Measurements from ENCODE around the gene RGPD3.
"Not testable (repeated sequence)": the region's sequence is repeated elsewhere in the genome, so short reads cannot be mapped to it uniquely, and the experiment has no call there.

Gene RGPD3

GRCh38 chr2:106487386-106488191 lies 19.4 kb upstream of the RGPD3 start:
- DNase-seq (ENCODE audit: low read depth in 1 of 2, low spot score in 1 of 2); H3K27ac ChIP-seq (replicated peaks); H3K27me3 ChIP-seq (ENCODE audit: insufficient read depth, poor library complexity, severe bottlenecking); H3K4me3 ChIP-seq (replicated peaks; ENCODE audit: insufficient read depth, low read length): not testable (repeated sequence)

- not testable (repeated sequence) for DNase-seq (ENCODE audit: low read depth in 1 of 2, low spot score in 1 of 2); H3K4me3 ChIP-seq (replicated peaks; ENCODE audit: insufficient read depth, low read length)
Measured at GRCh38 chr2:106486551-106487385, 18.6 kb upstream of the RGPD3 start, which contains the start of gene CD8B2. Gene CD8B2 (plus strand): TSS chr2:106487364. CDS start chr2:106487427, 63 bp downstream.

GRCh38 chr2:106479563-106479962 lies 11.3 kb upstream of the RGPD3 start:
- not testable (repeated sequence) for H3K4me3 ChIP-seq (replicated peaks; ENCODE audit: insufficient read depth, low read length); H3K27me3 ChIP-seq (ENCODE audit: insufficient read depth, poor library complexity, severe bottlenecking); DNase-seq (ENCODE audit: low read depth in 1 of 2, low spot score in 1 of 2); H3K27ac ChIP-seq (replicated peaks)

More at GRCh38 chr2:106486551-106487385, 18.6 kb upstream of the RGPD3 start, which contains the start of gene CD8B2:
- H3K27ac ChIP-seq (replicated peaks); H3K27me3 ChIP-seq (ENCODE audit: insufficient read depth, poor library complexity, severe bottlenecking): not testable (repeated sequence)

- not testable (repeated sequence) for H3K27me3 ChIP-seq (ENCODE audit: insufficient read depth, poor library complexity, severe bottlenecking); DNase-seq (ENCODE audit: low read depth in 1 of 2, low spot score in 1 of 2); H3K4me3 ChIP-seq (replicated peaks; ENCODE audit: insufficient read depth, low read length); H3K27ac ChIP-seq (replicated peaks)
Measured at GRCh38 chr2:106477647-106478046, 9.4 kb upstream of the RGPD3 start.

GRCh38 chr2:106470658-106471057 lies 2.4 kb upstream of the RGPD3 start:
- peak in 1 of 2 experiments; percentile 13 for DNase-seq (ENCODE audit: low read depth in 1 of 2, low spot score in 1 of 2)
- not testable (repeated sequence) for H3K27me3 ChIP-seq (ENCODE audit: insufficient read depth, poor library complexity, severe bottlenecking); H3K27ac ChIP-seq (replicated peaks); H3K4me3 ChIP-seq (replicated peaks; ENCODE audit: insufficient read depth, low read length)

DNA sequence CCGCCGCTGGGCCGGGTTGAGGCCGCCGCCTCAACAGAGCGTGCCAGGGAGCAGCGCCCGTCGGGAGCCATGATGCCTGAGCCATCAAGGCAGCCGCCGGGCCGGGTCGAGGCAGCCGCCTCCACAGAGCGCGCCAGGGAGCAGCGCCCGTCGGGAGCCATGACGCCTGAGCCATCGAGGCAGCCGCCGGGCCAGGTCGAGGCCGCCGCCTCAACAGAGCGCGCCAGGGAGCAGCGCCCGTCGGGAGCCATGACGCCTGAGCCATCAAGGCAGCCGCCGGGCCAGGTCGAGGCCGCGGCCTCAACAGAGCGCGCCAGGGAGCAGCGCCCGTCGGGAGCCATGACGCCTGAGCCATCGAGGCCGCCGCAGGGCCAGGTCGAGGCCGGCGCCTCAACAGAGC lies 697 bp downstream of the RGPD3 start:
- not testable (repeated sequence) for H3K27me3 ChIP-seq (ENCODE audit: insufficient read depth, poor library complexity, severe bottlenecking); DNase-seq (ENCODE audit: low read depth in 1 of 2, low spot score in 1 of 2); H3K4me3 ChIP-seq (replicated peaks; ENCODE audit: insufficient read depth, low read length); H3K27ac ChIP-seq (replicated peaks)

DNA sequence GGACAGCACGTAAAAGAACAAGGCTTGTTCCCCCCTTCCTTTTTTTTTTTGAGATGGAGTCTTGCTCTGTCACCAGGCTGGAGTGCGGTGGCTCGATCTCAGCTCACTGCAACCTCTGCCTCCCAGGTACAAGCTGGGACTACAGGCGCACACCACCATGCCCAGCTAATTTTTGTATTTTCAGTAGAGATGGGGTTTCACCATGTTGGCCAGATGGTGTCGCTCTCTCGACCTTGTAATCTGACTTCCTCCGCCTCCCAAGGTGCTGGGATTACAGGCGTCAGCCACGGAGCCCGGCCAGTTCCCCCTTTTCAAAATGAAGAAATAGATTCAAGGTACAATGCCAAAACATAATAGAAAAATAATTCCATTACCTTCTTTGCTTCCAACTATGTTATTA lies 6.3 kb downstream of the RGPD3 start:
- H3K4me3 ChIP-seq (replicated peaks; ENCODE audit: insufficient read depth, low read length); H3K27me3 ChIP-seq (ENCODE audit: insufficient read depth, poor library complexity, severe bottlenecking); H3K27ac ChIP-seq (replicated peaks): not testable (repeated sequence)
- TF ChIP-seq SPI1 (IDR thresholded peaks at IDR 0.05; ENCODE audit: borderline replicate concordance, low read depth) = peak; percentile 36; the same call in 1 of the 2 replicates
- DNase-seq (ENCODE audit: low read depth in 1 of 2, low spot score in 1 of 2) = peak in 1 of 2 experiments; percentile 49

DNA sequence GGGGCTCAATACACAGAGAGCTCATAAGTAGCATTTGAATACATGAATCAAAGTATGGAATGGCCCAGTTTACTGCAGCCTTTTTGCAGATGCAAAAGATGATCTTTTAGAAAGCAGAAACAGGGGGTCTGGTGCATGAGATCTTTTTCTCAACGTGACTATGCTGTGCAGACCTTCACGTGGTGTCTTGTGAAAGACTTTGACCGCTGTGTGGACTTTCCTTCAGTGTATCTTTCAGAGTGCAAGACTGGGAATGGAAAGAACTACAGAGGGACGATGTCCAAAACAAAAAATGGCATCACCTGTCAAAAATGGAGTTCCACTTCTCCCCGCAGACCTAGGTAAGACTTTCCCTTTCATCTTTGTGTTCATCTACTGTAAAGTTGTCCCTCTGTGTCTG lies 77.5 kb downstream of the RGPD3 start:
- not testable (repeated sequence) for DNase-seq (ENCODE audit: low read depth in 1 of 2, low spot score in 1 of 2)

GRCh38 chr2:106388814-106389410 lies 79.3 kb downstream of the RGPD3 start:
- H3K27ac ChIP-seq (replicated peaks); H3K27me3 ChIP-seq (ENCODE audit: insufficient read depth, poor library complexity, severe bottlenecking); DNase-seq (ENCODE audit: low read depth in 1 of 2, low spot score in 1 of 2); H3K4me3 ChIP-seq (replicated peaks; ENCODE audit: insufficient read depth, low read length): not testable (repeated sequence)

More for the DNA sequence above, 77.5 kb downstream of the RGPD3 start:
- H3K27ac ChIP-seq (replicated peaks); H3K4me3 ChIP-seq (replicated peaks; ENCODE audit: insufficient read depth, low read length); H3K27me3 ChIP-seq (ENCODE audit: insufficient read depth, poor library complexity, severe bottlenecking): not testable (repeated sequence)

- H3K27me3 ChIP-seq (ENCODE audit: insufficient read depth, poor library complexity, severe bottlenecking) = not testable (repeated sequence)
Measured at GRCh38 chr2:106384548-106384947, 83.7 kb downstream of the RGPD3 start.

GRCh38 chr2:106381867-106382266 lies 86.3 kb downstream of the RGPD3 start:
- not testable (repeated sequence) for H3K27me3 ChIP-seq (ENCODE audit: insufficient read depth, poor library complexity, severe bottlenecking); DNase-seq (ENCODE audit: low read depth in 1 of 2, low spot score in 1 of 2); H3K4me3 ChIP-seq (replicated peaks; ENCODE audit: insufficient read depth, low read length); H3K27ac ChIP-seq (replicated peaks)

More at GRCh38 chr2:106384548-106384947, 83.7 kb downstream of the RGPD3 start:
- H3K27ac ChIP-seq (replicated peaks); H3K4me3 ChIP-seq (replicated peaks; ENCODE audit: insufficient read depth, low read length); DNase-seq (ENCODE audit: low read depth in 1 of 2, low spot score in 1 of 2): not testable (repeated sequence)

DNA sequence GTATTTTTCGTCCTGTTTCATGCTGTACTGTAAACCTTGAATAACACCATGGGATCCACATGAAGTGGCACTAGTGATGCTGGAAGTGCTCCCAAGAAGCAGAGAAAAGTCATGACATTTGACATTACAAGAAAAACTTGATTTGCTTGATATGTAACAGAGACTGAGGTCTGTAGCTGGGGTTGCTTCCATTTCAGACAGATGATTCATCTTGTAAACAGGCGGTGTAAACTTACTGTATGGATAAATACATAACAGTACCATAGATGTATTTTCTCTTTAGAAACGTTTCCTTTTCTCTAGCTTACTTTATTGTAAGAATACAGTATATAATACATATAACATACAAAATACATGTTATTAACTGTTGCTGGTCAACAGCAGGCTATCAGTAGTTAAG lies 88.6 kb downstream of the RGPD3 start:
- H3K27ac ChIP-seq (replicated peaks); H3K4me3 ChIP-seq (replicated peaks; ENCODE audit: insufficient read depth, low read length); H3K27me3 ChIP-seq (ENCODE audit: insufficient read depth, poor library complexity, severe bottlenecking); DNase-seq (ENCODE audit: low read depth in 1 of 2, low spot score in 1 of 2): not testable (repeated sequence)

- H3K27me3 ChIP-seq (ENCODE audit: insufficient read depth, poor library complexity, severe bottlenecking); DNase-seq (ENCODE audit: low read depth in 1 of 2, low spot score in 1 of 2); H3K27ac ChIP-seq (replicated peaks); H3K4me3 ChIP-seq (replicated peaks; ENCODE audit: insufficient read depth, low read length): not testable (repeated sequence)
Measured at GRCh38 chr2:106369182-106369581, 99.0 kb downstream of the RGPD3 start.

Measured in HL-60 (cell line).